Nephron (organoid): Measurements from ENCODE around the gene RNF215.

Source experiments
- H3K27ac Mint-ChIP-seq, 3 experiments: 2 replicates each; pipeline ENCODE4 v1.8.0; 2020; ENCODE audit warnings: mixed read lengths in 3 of 3, mild to moderate bottlenecking in 2 of 3, moderate library complexity in 1 of 3
- H3K27me3 Mint-ChIP-seq: 2 replicates; pipeline ENCODE4 v1.8.0; 2021; ENCODE audit warnings: low read depth, mild to moderate bottlenecking, moderate library complexity, mixed read lengths
- H3K36me3 Mint-ChIP-seq: 2 replicates; pipeline ENCODE4 v1.8.0; 2020; ENCODE audit warnings: low read depth, mixed read lengths
- H3K4me1 Mint-ChIP-seq: 2 replicates; pipeline ENCODE4 v1.8.0; 2020; ENCODE audit warnings: mixed read lengths
- H3K4me3 Mint-ChIP-seq, 3 experiments: 2 replicates each; pipeline ENCODE4 v1.8.0; 2020; ENCODE audit warnings: mild to moderate bottlenecking in 3 of 3, mixed read lengths in 3 of 3, moderate library complexity in 2 of 3
- H3K9me3 Mint-ChIP-seq: 2 replicates; pipeline ENCODE4 v1.8.0; 2020; ENCODE audit warnings: mixed read lengths
- TF ChIP-seq, protein P1 (sequence below), 3 experiments: fragments of 200-600 bp; sonication (generic); IDR thresholded peaks; one replicate each; pipeline ENCODE4 v1.5.0; 2021; ENCODE audit warnings: antibody characterized with exemption in 3 of 3; ENCODE audit not compliant: unreplicated experiment in 3 of 3

Gene RNF215

DNA sequence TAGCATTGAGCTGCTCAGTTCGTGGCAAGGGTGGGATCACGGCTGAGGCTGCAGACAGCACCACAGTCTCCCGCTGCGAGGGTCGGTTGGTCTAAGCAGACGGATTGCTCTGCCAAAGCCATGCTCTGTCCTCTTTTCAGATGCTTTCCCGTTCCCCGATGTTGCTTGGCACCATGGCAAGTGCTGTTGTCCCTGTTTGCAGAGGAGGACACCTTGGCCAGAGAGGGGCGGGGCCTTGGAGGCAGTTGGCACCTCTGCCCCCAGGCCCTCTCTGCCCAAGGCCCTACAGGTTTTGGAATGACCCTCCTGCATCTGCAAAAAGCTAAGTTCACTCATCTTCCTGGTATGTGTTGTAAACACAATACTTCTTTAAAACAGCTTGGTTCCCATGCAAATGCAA, 18.8 kb downstream of the RNF215 start:
- Mint-ChIP-seq H3K36me3 (peaks cover 3% of the 10 kb centered on the region), H3K4me1 (peaks cover 14% of the 10 kb centered on the region), H3K27me3 (peaks cover 4% of the 10 kb centered on the region), H3K4me3 (no peak overlapping the region), H3K9me3 (no peaks in the 10 kb centered on the region), H3K27ac (no peak overlapping the region)
- TF ChIP-seq, protein P1, sequence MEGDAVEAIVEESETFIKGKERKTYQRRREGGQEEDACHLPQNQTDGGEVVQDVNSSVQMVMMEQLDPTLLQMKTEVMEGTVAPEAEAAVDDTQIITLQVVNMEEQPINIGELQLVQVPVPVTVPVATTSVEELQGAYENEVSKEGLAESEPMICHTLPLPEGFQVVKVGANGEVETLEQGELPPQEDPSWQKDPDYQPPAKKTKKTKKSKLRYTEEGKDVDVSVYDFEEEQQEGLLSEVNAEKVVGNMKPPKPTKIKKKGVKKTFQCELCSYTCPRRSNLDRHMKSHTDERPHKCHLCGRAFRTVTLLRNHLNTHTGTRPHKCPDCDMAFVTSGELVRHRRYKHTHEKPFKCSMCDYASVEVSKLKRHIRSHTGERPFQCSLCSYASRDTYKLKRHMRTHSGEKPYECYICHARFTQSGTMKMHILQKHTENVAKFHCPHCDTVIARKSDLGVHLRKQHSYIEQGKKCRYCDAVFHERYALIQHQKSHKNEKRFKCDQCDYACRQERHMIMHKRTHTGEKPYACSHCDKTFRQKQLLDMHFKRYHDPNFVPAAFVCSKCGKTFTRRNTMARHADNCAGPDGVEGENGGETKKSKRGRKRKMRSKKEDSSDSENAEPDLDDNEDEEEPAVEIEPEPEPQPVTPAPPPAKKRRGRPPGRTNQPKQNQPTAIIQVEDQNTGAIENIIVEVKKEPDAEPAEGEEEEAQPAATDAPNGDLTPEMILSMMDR (IDR thresholded peaks at IDR 0.05; ENCODE audit: unreplicated experiment in 3 of 3), result no peak

DNA sequence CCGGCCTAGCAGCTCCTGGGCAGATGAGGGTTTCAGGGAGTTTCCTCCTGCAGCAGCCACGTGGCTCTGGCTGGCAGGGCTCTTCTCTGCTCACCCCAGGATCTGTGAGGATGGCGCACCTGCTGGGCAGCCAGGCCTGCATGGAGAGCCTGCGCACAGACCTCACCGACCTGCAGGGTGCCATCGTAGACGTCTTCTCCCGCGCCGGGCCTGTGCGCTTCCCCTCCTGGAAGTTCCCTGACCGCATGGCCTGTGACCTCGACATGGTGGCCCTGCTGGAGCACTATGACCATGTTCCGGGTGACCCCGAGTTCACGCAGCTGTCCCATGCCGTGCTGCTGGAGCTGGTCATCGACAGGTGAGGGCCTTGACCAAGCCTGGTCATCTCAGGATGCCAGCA, 21.3 kb downstream of the RNF215 start:
- Mint-ChIP-seq H3K27ac (no peak overlapping the region), H3K27me3 (peaks cover 4% of the 10 kb centered on the region), H3K4me1 (peaks cover 13% of the 10 kb centered on the region), H3K36me3 (peaks cover 10% of the 10 kb centered on the region), H3K9me3 (no peaks in the 10 kb centered on the region), H3K4me3 (no peak overlapping the region)
- TF ChIP-seq, protein P1 (IDR thresholded peaks at IDR 0.05; ENCODE audit: unreplicated experiment in 3 of 3), result no peak

DNA sequence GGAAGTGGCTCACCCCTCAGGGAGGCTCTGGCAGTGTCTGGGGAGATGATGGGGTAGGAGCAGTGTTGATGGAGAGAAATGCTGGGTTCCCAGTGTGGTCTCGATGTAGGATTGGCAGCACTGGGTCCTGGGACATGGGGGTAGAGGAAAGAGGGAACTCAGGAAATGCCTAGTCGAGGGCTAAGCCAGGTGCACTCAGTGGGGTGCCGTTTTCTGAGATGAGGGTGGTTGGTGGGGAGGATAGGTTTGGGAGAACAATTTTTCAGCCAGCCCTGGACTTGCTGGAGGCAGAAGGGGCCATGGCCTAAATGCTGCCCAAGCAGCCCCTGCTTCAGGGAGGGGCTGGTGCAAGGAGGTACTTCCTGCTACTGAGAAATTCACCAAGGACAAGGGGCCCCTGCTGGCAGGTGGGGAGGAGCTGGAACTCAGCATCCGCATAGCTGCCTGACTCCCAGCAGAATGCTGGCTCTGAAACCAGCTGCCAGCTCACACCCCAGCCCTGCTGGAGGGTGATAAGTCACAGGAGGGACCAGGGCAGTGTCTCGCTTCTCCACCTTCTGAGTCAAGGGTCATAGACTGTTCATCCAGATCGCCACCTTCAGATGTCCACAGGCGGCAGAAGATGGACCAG, 24.4 kb downstream of the RNF215 start:
- TF ChIP-seq, protein P1 (IDR thresholded peaks at IDR 0.05; ENCODE audit: unreplicated experiment in 3 of 3), result no peak
- Mint-ChIP-seq H3K4me1 (peaks cover 5% of the 10 kb centered on the region), H3K27ac (no peak overlapping the region), H3K9me3 (no peaks in the 10 kb centered on the region), H3K4me3 (no peak overlapping the region), H3K27me3 (peaks cover 4% of the 10 kb centered on the region), H3K36me3 (peaks cover 10% of the 10 kb centered on the region)

DNA sequence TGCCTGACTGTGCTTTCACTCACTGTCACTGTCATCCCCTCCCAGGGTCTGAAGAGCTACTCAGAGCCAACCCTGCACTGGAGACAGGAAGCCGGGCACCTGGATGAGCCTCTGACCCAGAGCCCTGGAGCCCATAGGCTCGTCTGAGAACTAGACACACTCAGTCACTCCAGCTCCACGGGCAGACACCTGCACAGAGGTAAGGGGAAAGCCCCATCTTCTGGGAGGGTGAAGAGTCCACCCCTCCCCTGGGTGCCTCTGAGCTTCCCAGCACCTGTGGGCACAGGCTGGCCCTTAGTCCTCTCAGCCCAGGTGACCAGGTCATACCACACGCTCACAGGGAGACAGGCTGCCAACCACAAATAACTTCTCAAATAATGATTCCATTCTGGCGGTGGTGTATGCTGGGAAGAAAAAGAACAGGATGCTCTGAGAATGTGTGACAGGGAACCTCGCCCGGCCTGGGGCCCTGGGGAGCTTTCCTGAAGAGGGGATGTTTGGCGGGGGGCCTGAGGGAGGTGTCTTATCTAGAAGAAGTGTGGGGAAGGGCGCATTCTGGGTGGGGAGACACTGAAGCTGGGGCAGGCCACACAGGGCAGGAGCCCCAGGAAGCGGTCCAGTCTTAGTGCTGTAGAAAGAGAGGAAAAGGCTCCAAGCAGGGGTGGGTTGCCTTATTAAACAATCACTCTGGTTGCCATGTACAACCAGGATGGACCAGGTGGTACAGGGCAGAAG, 25.1 kb downstream of the RNF215 start:
- peaks cover 5% of the 10 kb centered on the region for H3K4me1 Mint-ChIP-seq
- TF ChIP-seq, protein P1 (IDR thresholded peaks at IDR 0.05; ENCODE audit: unreplicated experiment in 3 of 3), result no peak
- H3K27me3 Mint-ChIP-seq, result peaks cover 4% of the 10 kb centered on the region
- H3K4me3 Mint-ChIP-seq, result no peak overlapping the region
- H3K36me3 Mint-ChIP-seq, result peaks cover 10% of the 10 kb centered on the region
- no peaks in the 10 kb centered on the region for H3K9me3 Mint-ChIP-seq
- H3K27ac Mint-ChIP-seq, result no peak overlapping the region

DNA sequence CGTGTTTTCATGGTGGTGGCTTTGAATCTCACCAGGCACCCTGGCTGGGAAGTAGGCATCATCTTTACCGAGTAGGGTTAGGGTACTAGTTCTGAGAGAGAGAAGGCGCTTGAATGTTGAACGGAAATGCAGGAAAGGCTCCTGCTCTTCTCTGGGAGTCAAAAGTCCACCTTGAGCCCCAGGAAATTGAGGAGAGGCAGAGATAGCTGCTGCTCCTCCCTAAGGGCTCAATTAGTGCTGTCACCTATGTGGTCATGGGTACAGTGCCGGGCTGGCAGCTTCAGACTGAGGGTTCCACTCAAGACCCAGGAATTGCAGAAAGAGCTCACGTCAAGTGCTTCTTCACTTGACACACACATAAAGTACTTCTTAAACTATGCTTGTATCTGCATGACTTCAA, 28.7 kb downstream of the RNF215 start:
- peaks cover 31% of the 10 kb centered on the region for H3K4me1 Mint-ChIP-seq
- H3K27ac Mint-ChIP-seq, result no peak overlapping the region
- TF ChIP-seq, protein P1 (IDR thresholded peaks at IDR 0.05; ENCODE audit: unreplicated experiment in 3 of 3), result no peak
- H3K4me3 Mint-ChIP-seq, result peak overlapping the region; percentile 97 to 100 (median 99)
- no peaks in the 10 kb centered on the region for H3K9me3 Mint-ChIP-seq
- no peaks in the 10 kb centered on the region for H3K27me3 Mint-ChIP-seq
- H3K36me3 Mint-ChIP-seq, result peaks cover 17% of the 10 kb centered on the region
